Measurements from ENCODE around the gene ABHD15.

Gene ABHD15

DNA sequence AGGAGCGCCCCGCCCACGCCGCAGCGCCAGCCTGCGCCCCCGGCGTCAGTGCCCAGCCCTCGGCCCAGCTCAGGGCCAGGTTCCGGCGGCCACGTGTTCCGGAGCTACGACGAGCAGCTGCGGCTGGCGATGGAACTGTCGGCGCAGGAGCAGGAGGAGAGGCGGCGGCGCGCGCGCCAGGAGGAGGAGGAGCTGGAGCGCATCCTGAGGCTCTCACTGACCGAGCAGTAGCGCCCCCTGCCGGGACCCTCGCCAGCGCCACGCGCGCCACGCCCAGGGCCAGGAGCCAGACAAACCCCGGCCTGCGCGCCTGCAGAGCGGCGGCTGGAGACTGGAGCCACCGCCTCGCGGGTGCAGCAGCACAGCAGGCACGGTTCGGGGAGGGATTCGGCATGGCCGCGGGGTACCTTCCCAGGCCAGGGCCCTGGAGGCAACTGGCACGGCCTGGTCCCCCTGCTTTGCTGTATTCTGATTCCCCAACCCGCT is 46.6 kb upstream of the ABHD15 start:
- peak overlapping the region; percentile 41 for H3K4me3 ChIP-seq (replicated peaks; ENCODE audit: low read depth, low read length)

DNA sequence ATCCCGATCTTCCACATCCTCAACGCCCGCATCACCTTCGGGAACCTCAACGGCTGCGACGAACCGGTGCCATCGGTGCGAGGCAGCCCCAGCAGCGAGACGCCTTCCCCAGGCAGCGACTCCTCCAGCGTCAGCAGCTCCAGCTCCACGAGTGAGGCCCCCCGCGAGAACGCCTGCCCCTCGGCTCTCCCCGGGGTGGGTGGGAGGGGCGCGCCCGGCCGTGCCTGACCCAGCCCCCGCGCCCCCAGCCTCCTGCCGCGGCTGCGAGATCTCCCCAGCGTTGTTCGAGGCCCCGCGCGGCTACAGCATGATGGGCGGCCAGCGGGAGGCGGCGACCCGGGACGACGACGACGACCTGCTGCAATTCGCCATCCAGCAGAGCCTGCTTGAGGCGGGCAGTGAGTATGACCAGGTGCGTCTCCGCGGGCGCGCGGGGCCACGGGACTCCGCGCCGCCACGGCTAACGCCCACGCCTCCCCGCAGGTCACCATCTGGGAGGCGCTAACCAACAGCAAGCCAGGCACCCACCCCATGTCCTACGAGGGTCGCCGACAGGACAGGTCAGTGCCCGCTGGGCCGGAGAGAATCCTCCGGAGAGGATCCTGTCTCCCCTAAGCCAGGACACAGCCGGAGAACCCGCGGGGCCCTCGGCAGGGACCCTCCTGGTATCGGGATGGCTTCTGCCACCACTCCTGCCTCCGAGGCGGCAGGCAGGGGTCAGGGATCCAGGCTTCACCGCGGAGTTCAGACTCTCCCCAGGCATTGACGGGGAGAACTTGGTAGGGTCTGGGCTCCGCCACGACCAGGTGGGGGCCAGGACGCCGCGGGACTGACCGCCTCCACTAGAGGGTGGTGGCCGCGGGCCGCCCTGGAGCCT is 45.8 kb upstream of the ABHD15 start:
- no peak overlapping the region for H3K4me3 ChIP-seq (replicated peaks; ENCODE audit: low read depth, low read length)
- TF ChIP-seq, protein P1, sequence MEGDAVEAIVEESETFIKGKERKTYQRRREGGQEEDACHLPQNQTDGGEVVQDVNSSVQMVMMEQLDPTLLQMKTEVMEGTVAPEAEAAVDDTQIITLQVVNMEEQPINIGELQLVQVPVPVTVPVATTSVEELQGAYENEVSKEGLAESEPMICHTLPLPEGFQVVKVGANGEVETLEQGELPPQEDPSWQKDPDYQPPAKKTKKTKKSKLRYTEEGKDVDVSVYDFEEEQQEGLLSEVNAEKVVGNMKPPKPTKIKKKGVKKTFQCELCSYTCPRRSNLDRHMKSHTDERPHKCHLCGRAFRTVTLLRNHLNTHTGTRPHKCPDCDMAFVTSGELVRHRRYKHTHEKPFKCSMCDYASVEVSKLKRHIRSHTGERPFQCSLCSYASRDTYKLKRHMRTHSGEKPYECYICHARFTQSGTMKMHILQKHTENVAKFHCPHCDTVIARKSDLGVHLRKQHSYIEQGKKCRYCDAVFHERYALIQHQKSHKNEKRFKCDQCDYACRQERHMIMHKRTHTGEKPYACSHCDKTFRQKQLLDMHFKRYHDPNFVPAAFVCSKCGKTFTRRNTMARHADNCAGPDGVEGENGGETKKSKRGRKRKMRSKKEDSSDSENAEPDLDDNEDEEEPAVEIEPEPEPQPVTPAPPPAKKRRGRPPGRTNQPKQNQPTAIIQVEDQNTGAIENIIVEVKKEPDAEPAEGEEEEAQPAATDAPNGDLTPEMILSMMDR (IDR thresholded peaks at IDR 0.05; ENCODE audit: insufficient read depth, low read length, poor library complexity, severe bottlenecking), result no peak
- no peaks in the 10 kb centered on the region for H3K36me3 ChIP-seq (ENCODE audit: control insufficient read depth, insufficient read depth, low read length)
- no peak for DNase-seq (ENCODE audit: extremely low read depth, insufficient read length)
- H3K27me3 ChIP-seq (replicated peaks; ENCODE audit: control insufficient read depth, insufficient read depth, low read length), result peaks cover 2% of the 10 kb centered on the region

More for the DNA sequence above, 46.6 kb upstream of the ABHD15 start:
- no peaks in the 10 kb centered on the region for H3K36me3 ChIP-seq (ENCODE audit: control insufficient read depth, insufficient read depth, low read length)
- H3K27me3 ChIP-seq (replicated peaks; ENCODE audit: control insufficient read depth, insufficient read depth, low read length), result peaks cover 2% of the 10 kb centered on the region
- TF ChIP-seq, protein P1 (IDR thresholded peaks at IDR 0.05; ENCODE audit: insufficient read depth, low read length, poor library complexity, severe bottlenecking), result peak; percentile 70
- peak; percentile 91 for DNase-seq (ENCODE audit: extremely low read depth, insufficient read length)

DNA sequence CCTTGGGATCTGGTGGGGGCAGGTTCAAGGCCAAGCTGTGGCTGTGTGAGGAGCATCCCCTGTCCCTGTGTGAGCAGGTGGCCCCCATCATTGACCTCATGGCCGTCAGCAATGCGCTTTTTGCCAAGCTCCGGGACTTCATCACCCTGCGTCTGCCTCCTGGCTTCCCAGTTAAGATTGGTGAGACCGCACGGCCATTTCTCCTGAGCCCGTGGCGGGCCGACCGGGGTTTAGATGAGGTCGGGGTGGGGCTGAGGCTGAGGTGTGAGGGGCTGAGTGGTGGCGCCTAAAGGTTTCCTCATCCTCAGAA is 45.2 kb upstream of the ABHD15 start:
- no peaks in the 10 kb centered on the region for H3K36me3 ChIP-seq (ENCODE audit: control insufficient read depth, insufficient read depth, low read length)
- TF ChIP-seq, protein P1 (IDR thresholded peaks at IDR 0.05; ENCODE audit: insufficient read depth, low read length, poor library complexity, severe bottlenecking), result no peak
- DNase-seq (ENCODE audit: extremely low read depth, insufficient read length), result no peak
- peaks cover 2% of the 10 kb centered on the region for H3K27me3 ChIP-seq (replicated peaks; ENCODE audit: control insufficient read depth, insufficient read depth, low read length)
- H3K4me3 ChIP-seq (replicated peaks; ENCODE audit: low read depth, low read length), result no peak overlapping the region

DNA sequence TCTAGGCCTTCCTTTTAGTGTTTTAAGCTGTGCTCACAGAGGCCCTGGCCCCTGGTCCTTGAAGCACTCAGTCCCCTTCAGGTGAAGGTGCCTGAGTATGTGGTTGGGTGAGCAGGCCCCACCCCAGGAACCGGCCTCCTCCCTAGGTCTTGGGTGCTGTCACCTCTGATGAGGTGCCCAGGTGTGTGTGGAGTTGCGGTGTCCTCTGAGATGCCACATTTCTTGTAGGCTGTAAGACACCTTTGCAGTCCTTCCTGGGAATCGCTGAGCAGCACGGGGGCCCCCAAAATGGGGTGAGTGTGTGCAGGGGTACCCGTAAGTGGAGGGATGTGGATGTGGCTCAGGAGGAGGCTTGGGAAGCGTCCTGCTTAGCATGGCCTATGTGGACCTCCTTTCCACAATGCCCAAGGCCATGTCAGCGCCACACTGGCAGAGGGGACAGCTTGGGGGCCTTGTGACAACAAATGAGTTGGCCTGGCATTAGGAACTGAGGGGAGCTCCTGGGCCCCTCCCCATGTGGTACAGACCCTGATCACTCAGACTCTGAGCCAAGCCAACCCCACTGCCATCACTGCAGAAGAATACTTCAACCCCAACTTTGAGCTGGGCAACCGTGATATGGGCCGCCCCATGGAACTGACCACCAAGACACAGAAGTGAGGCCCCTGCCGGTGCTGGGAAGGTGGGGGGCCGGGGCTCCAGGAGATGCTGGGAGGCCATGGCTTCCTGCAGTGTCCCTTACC is 44.7 kb upstream of the ABHD15 start:
- H3K27me3 ChIP-seq (replicated peaks; ENCODE audit: control insufficient read depth, insufficient read depth, low read length), result peaks cover under 1% of the 10 kb centered on the region
- no peak overlapping the region for H3K4me3 ChIP-seq (replicated peaks; ENCODE audit: low read depth, low read length)
- no peaks in the 10 kb centered on the region for H3K36me3 ChIP-seq (ENCODE audit: control insufficient read depth, insufficient read depth, low read length)
- no peak for DNase-seq (ENCODE audit: extremely low read depth, insufficient read length)
- TF ChIP-seq, protein P1 (IDR thresholded peaks at IDR 0.05; ENCODE audit: insufficient read depth, low read length, poor library complexity, severe bottlenecking), result no peak

GRCh38 chr17:29610395-29610794 is 43.6 kb upstream of the ABHD15 start:
- Histone ChIP-seq H3K27me3 (replicated peaks; ENCODE audit: control insufficient read depth, insufficient read depth, low read length) (no peaks in the 10 kb centered on the region), H3K4me3 (replicated peaks; ENCODE audit: low read depth, low read length) (no peak overlapping the region), H3K36me3 (ENCODE audit: control insufficient read depth, insufficient read depth, low read length) (no peaks in the 10 kb centered on the region)
- TF ChIP-seq, protein P1 (IDR thresholded peaks at IDR 0.05; ENCODE audit: insufficient read depth, low read length, poor library complexity, severe bottlenecking), result no peak
- no peak for DNase-seq (ENCODE audit: extremely low read depth, insufficient read length)

Data from GM06990 (cell line).